GM12878 (cell line): ENCODE results near the gene MPZL3. TPM values are rescaled to one million over a fixed set of nuclear protein-coding genes. Genes with fewer than 3 reads are reported as not detected.

ENCODE experiments used
- ATAC-seq: fragments of 200-7000 bp; cut with Tn5 transposase; 3 replicates; pipeline ENCODE4 v1.9.1; 2020; ENCODE audit warnings: mild to moderate bottlenecking, moderate library complexity
- BruUV-seq: library from RNA; stranded (reverse); fragments of 400-500 nt; replicated peaks from 2 replicates; lab custom pipeline; 2021; lab: Mats Ljungman, UMichigan
- CTCF ChIA-PET: fragments of 300-600 bp; sonication (Branson Sonifier 250); formaldehyde crosslinking; extraction: SDS; loops from one replicate; lab custom pipeline; 2021; ENCODE audit warnings: inconsistent platforms; lab: Yijun Ruan, JAX
- POLR2A ChIA-PET: fragments of 350-600 bp; formaldehyde crosslinking; extraction: SDS; loops from one replicate; lab custom pipeline; 2021; ENCODE audit warnings: inconsistent platforms; lab: Charles Lee
- RAD21 ChIA-PET: fragments of 300-600 bp; sonication (Branson Sonifier 250); formaldehyde crosslinking; loops from one replicate; lab custom pipeline; 2023; ENCODE audit warnings: antibody characterized with exemption; ENCODE audit not compliant: unreplicated experiment; lab: Charles Lee
- SMC1A ChIA-PET: fragments of 300-600 bp; sonication (Branson Sonifier 250); formaldehyde crosslinking; loops from one replicate; lab custom pipeline; 2023; ENCODE audit not compliant: unreplicated experiment, uncharacterized antibody; lab: Charles Lee
- DNase-seq: peaks from one replicate; pipeline ENCODE4 v3.0.0-alpha.2; 2011; ENCODE audit warnings: low read depth, low spot score
- FAIRE-seq: peaks from 3 replicates; lab custom pipeline; 2011; peaks lifted over from hg19 to GRCh38; lab: Jason Lieb, UNC
- H2AFZ ChIP-seq: 2 replicates; pipeline ENCODE4 v1.6.0; 2011; ENCODE audit warnings: low read depth, low read length, control low read depth; ENCODE audit not compliant: control insufficient read depth
- H3K27ac ChIP-seq: 2 replicates; pipeline ENCODE4 v1.5.1; 2011; ENCODE audit warnings: control low read depth; ENCODE audit not compliant: control insufficient read depth, insufficient read depth
- H3K27me3 ChIP-seq, 2 experiments: replicated peaks in 1 of 2; 2 replicates each; pipeline versions ENCODE4 v1.6.0 to v1.6.1; 2011; ENCODE audit warnings: low read length in 1 of 2; ENCODE audit not compliant: control insufficient read depth in 2 of 2, insufficient read depth in 2 of 2
- H3K36me3 ChIP-seq, 2 experiments: 2 replicates each; pipeline ENCODE4 v1.5.1; 2011; ENCODE audit warnings: low read length in 1 of 2; ENCODE audit not compliant: control insufficient read depth in 2 of 2, insufficient read depth in 2 of 2
- H3K4me1 ChIP-seq: 2 replicates; pipeline ENCODE4 v1.6.1; 2011; ENCODE audit warnings: mild to moderate bottlenecking, low read length, moderate library complexity, mixed read lengths; ENCODE audit not compliant: control insufficient read depth, insufficient read depth
- H3K4me2 ChIP-seq: 2 replicates; pipeline ENCODE4 v1.6.0; 2011; ENCODE audit warnings: control low read depth; ENCODE audit not compliant: control insufficient read depth, insufficient read depth
- H3K4me3 ChIP-seq: fragments of 200-600 bp; sonication (generic); 2 replicates; pipeline ENCODE4 v1.5.1; 2016
- H3K79me2 ChIP-seq: 2 replicates; pipeline ENCODE4 v1.6.0; 2011; ENCODE audit warnings: low read length; ENCODE audit not compliant: control insufficient read depth, insufficient read depth
- H3K9ac ChIP-seq: 2 replicates; pipeline ENCODE4 v1.8.0; 2011; ENCODE audit warnings: low read length, control low read depth, mixed read lengths; ENCODE audit not compliant: control insufficient read depth, insufficient read depth
- H3K9me3 ChIP-seq: replicated peaks from 3 replicates; pipeline ENCODE4 v1.5.1; 2011; ENCODE audit warnings: mild to moderate bottlenecking, low read length; ENCODE audit not compliant: control insufficient read depth, insufficient read depth
- H4K20me1 ChIP-seq: 2 replicates; pipeline ENCODE4 v1.6.0; 2011; ENCODE audit not compliant: control insufficient read depth, insufficient read depth
- ATF2 ChIP-seq: IDR thresholded peaks from 2 replicates; pipeline ENCODE4 v1.6.1; 2012; ENCODE audit warnings: low read length, inconsistent platforms
- BRCA1 ChIP-seq: IDR thresholded peaks from 2 replicates; pipeline ENCODE4 v1.6.1; 2011; ENCODE audit warnings: low read depth, low read length, improper control_type of control experiment
- CHD2 ChIP-seq: IDR thresholded peaks from 2 replicates; pipeline ENCODE4 v1.6.1; 2011; ENCODE audit warnings: low read depth, low read length, improper control_type of control experiment, borderline replicate concordance
- E2F4 ChIP-seq: IDR thresholded peaks from 2 replicates; pipeline ENCODE4 v1.6.1; 2012; ENCODE audit warnings: low read depth, low read length, improper control_type of control experiment
- FOS ChIP-seq: IDR thresholded peaks from 3 replicates; pipeline ENCODE4 v1.6.1; 2011; ENCODE audit warnings: borderline replicate concordance; ENCODE audit not compliant: insufficient read length; ENCODE audit errors: extremely low read depth
- FOXM1 ChIP-seq: IDR thresholded peaks from 2 replicates; pipeline ENCODE4 v1.6.1; 2012; ENCODE audit warnings: low read depth, mild to moderate bottlenecking, inconsistent platforms, low read length, moderate library complexity
- JUNB ChIP-seq: IDR thresholded peaks from 2 replicates; pipeline ENCODE4 v1.6.1; 2016; ENCODE audit warnings: antibody characterized with exemption, mild to moderate bottlenecking
- MEF2A ChIP-seq: IDR thresholded peaks from 2 replicates; pipeline ENCODE4 v1.6.1; 2011; ENCODE audit warnings: low read depth, mild to moderate bottlenecking, low read length, moderate library complexity; ENCODE audit not compliant: insufficient read depth
- MYC ChIP-seq: IDR thresholded peaks from 2 replicates; pipeline ENCODE4 v1.6.1; 2011; ENCODE audit warnings: mild to moderate bottlenecking, low read length, moderate library complexity, inconsistent platforms; ENCODE audit not compliant: insufficient read depth, insufficient replicate concordance, insufficient read length, severe bottlenecking
- NKRF ChIP-seq: fragments of 450-650 bp; conservative IDR thresholded peaks from 2 replicates; pipeline ENCODE4 v1.6.1; 2017; ENCODE audit warnings: mild to moderate bottlenecking, moderate library complexity
- NR2F1 ChIP-seq: fragments of 450-650 bp; conservative IDR thresholded peaks from 2 replicates; pipeline ENCODE4 v1.6.1; 2017; ENCODE audit warnings: mild to moderate bottlenecking
- POLR2AphosphoS2 ChIP-seq: IDR thresholded peaks from 2 replicates; pipeline ENCODE4 v1.6.1; 2011; ENCODE audit warnings: low read depth, mild to moderate bottlenecking, low read length, improper control_type of control experiment, moderate library complexity
- STAT1 ChIP-seq: fragments of 450-650 bp; conservative IDR thresholded peaks from 2 replicates; pipeline ENCODE4 v1.6.1; 2014; ENCODE audit warnings: antibody characterized with exemption, mild to moderate bottlenecking
- ZBED1 ChIP-seq: IDR thresholded peaks from 2 replicates; pipeline ENCODE4 v1.6.1; 2016; ENCODE audit warnings: borderline replicate concordance
- ZNF207 ChIP-seq: fragments of 450-650 bp; IDR thresholded peaks from 2 replicates; pipeline ENCODE4 v1.6.1; 2014; ENCODE audit warnings: antibody characterized with exemption, mild to moderate bottlenecking, borderline replicate concordance
- WGBS: methylation state at CpG from one replicate; pipeline ENCODE4 v1.1.6; 2016; ENCODE audit warnings: low lambda C conversion rate; ENCODE audit not compliant: insufficient replicate concordance, insufficient coverage; ENCODE audit errors: missing lambda C conversion rate; 5-methylcytosine and 5-hydroxymethylcytosine counted together
- in situ Hi-C: fragments of 300-500 bp; cut with MboI; formaldehyde crosslinking; loops from 9 replicates; pipeline ENCODE4 v1.14.3; 2018; ENCODE audit warnings: mixed read lengths
- intact Hi-C: fragments of 100-400 bp; cut with micrococcal nuclease; formaldehyde crosslinking; loops from one replicate; pipeline ENCODE4 v1.14.2; 2022; ENCODE audit not compliant: unreplicated experiment
- polyA plus RNA-seq, 11 experiments: library from polyadenylated mRNA; depleted of rRNA in 4 of 11; unstranded in 6 of 11; stranded (reverse) in 5 of 11; fragments of >200 nt; fragmentation: Nextera tagmentation in 4 of 11; fragmentation: Illumina TruSeq in 1 of 11; extraction: Ambion mirVana in 4 of 11; extraction: Trizol in 1 of 11; gene quantifications; 1 replicate in 1 of 11; 2 replicates in 10 of 11; pipeline versions ENCODE4 v1.2.1 to v1.2.3, GENCODE V29; 2011 to 2016; ENCODE audit warnings: inconsistent platforms in 2 of 11, missing spikeins in 2 of 11, low read depth in 1 of 11
- total RNA-seq, 4 experiments: library from RNA; depleted of rRNA in 3 of 4; stranded (reverse); fragments of >200 nt in 3 of 4; fragmentation: Illumina TruSeq in 1 of 4; extraction: Trizol in 1 of 4; gene quantifications; 2 replicates each; pipeline versions ENCODE4 v1.2.1 to v1.2.3, GENCODE V29; 2013 to 2021

Gene MPZL3
- total and polyA plus RNA-seq, 10 of the 15 experiments (the other 5 are each of a cell fraction or from before 2014, with no cell fraction given): 2.1 to 7.5 (median 6.2) TPM

GRCh38 chr11:118201966-118202365, 50.2 kb downstream of the MPZL3 start:
- no TSS peak for BruUV-seq

More at GRCh38 chr11:118201966-118202365, 50.2 kb downstream of the MPZL3 start:
- H3K4me3 ChIP-seq: no peak overlapping the region
- FAIRE-seq: no peak
- no peak overlapping the region for H2AFZ ChIP-seq
- no peaks in the 10 kb centered on the region for H3K9me3 ChIP-seq
- ChIA-PET RAD21 (interaction anchor here (0.8 to 1.7 kb wide), 7 partner anchors 12 to 149 kb away, joined by 3 to 9 read pairs (median 4); no protein-coding TSS in a partner anchor), POLR2A (interaction anchor here (0.5 to 1.5 kb wide), 5 partner anchors 8 to 148 kb away, joined by 3 to 5 read pairs (median 3); no protein-coding TSS in a partner anchor), SMC1A (interaction anchor here (0.7 to 2.2 kb wide), 18 partner anchors 8 to 246 kb away, joined by 3 to 17 read pairs (median 5); partner anchors contain the start of genes JAML and MPZL3), CTCF (interaction anchor here (0.7 to 2.7 kb wide), 12 partner anchors 10 to 286 kb away, joined by 3 to 16 read pairs (median 4); no protein-coding TSS in a partner anchor)
- no peak for DNase-seq
- no peaks in the 10 kb centered on the region for H3K27me3 ChIP-seq
- H3K9ac ChIP-seq: no peak overlapping the region
- H3K4me2 ChIP-seq: no peak overlapping the region
- peaks cover 6% of the 10 kb centered on the region; the same call in 1 of the 2 replicates for H3K4me1 ChIP-seq
- no peaks in the 10 kb centered on the region for H3K79me2 ChIP-seq
- TF ChIP-seq JUNB (no peak), FOS (no peak), CHD2 (no peak), NKRF (no peak), STAT1 (no peak), MYC (no peak), ATF2 (no peak), MEF2A (no peak), ZBED1 (no peak), ZNF207 (no peak), BRCA1 (no peak), NR2F1 (no peak), E2F4 (no peak), POLR2AphosphoS2 (no peak), FOXM1 (no peak)
- no peaks in the 10 kb centered on the region; a peak in 1 of 4 replicates for H3K36me3 ChIP-seq
- in situ Hi-C loops: no loop called here
- WGBS: 25% methylated on average over 2 of the region's 2 CpGs
- ATAC-seq: no peak
- H4K20me1 ChIP-seq: no peaks in the 10 kb centered on the region
- no peak overlapping the region for H3K27ac ChIP-seq
- intact Hi-C loops: no loop called here
